ENCODE data around the gene OGFOD1. TPM values are rescaled to one million over a fixed set of nuclear protein-coding genes. Genes with fewer than 3 reads are reported as not detected.

Gene OGFOD1
- total RNA-seq, 2 experiments from 2014 or later = 63.0 to 66.4 TPM

GRCh38 chr16:56420613-56421012 is 30.7 kb upstream of the OGFOD1 start:
- no peaks in the 10 kb centered on the region for H3K36me3 Mint-ChIP-seq
- no peaks in the 10 kb centered on the region for H3K27me3 Mint-ChIP-seq
- no peak for DNase-seq
- no peak overlapping the region for H3K4me3 Mint-ChIP-seq
- POLR2A ChIA-PET = interaction anchor here (0.6 kb wide), 2 partner anchors 92 to 826 kb away, joined by 3 to 4 read pairs; no protein-coding TSS in a partner anchor
- H3K4me1 Mint-ChIP-seq (ENCODE audit: low read depth) = peaks cover 39% of the 10 kb centered on the region
- intact Hi-C loops (cut with micrococcal nuclease) = no loop called here
- H3K9me3 Mint-ChIP-seq = no peaks in the 10 kb centered on the region
- CTCF ChIA-PET = no interaction called here
- H3K27ac Mint-ChIP-seq = no peak overlapping the region

GRCh38 chr16:56421313-56421712 is 30.0 kb upstream of the OGFOD1 start:
- POLR2A ChIA-PET = no interaction called here
- intact Hi-C loops (cut with micrococcal nuclease) = no loop called here
- H3K9me3 Mint-ChIP-seq = no peaks in the 10 kb centered on the region
- H3K4me3 Mint-ChIP-seq = no peak overlapping the region
- H3K27me3 Mint-ChIP-seq = no peaks in the 10 kb centered on the region
- H3K27ac Mint-ChIP-seq = no peak overlapping the region
- H3K4me1 Mint-ChIP-seq (ENCODE audit: low read depth) = peaks cover 42% of the 10 kb centered on the region
- DNase-seq = no peak
- no peaks in the 10 kb centered on the region for H3K36me3 Mint-ChIP-seq
- CTCF ChIA-PET = no interaction called here

GRCh38 chr16:56421976-56422669 is 29.2 kb upstream of the OGFOD1 start:
- DNase-seq = no peak
- H3K36me3 Mint-ChIP-seq = no peaks in the 10 kb centered on the region
- H3K27ac Mint-ChIP-seq = no peak overlapping the region
- CTCF ChIA-PET = no interaction called here
- POLR2A ChIA-PET = no interaction called here
- no peak overlapping the region for H3K4me3 Mint-ChIP-seq
- H3K9me3 Mint-ChIP-seq = no peaks in the 10 kb centered on the region
- H3K4me1 Mint-ChIP-seq (ENCODE audit: low read depth) = peaks cover 44% of the 10 kb centered on the region
- H3K27me3 Mint-ChIP-seq = no peaks in the 10 kb centered on the region
- intact Hi-C loops (cut with micrococcal nuclease) = no loop called here

- Mint-ChIP-seq H3K27me3 (no peaks in the 10 kb centered on the region), H3K27ac (no peak overlapping the region), H3K9me3 (no peaks in the 10 kb centered on the region), H3K4me1 (ENCODE audit: low read depth) (peaks cover 52% of the 10 kb centered on the region), H3K4me3 (peak overlapping the region; percentile 9), H3K36me3 (no peaks in the 10 kb centered on the region)
- no peak for DNase-seq
- CTCF ChIA-PET = no interaction called here
- POLR2A ChIA-PET = interaction anchor here (1.2 kb wide), 1 partner anchor 28 kb away, joined by 3 read pairs; no protein-coding TSS in a partner anchor
- intact Hi-C loops (cut with micrococcal nuclease) = no loop called here
These were observed 28.4 kb upstream of the OGFOD1 start for GRCh38 chr16:56422896-56423441.

GRCh38 chr16:56423584-56424403 is 27.6 kb upstream of the OGFOD1 start:
- Mint-ChIP-seq H3K36me3 (no peaks in the 10 kb centered on the region), H3K27me3 (no peaks in the 10 kb centered on the region), H3K4me1 (ENCODE audit: low read depth) (peaks cover 61% of the 10 kb centered on the region), H3K4me3 (peak overlapping the region; percentile 89), H3K27ac (peak overlapping the region; percentile 46), H3K9me3 (no peaks in the 10 kb centered on the region)
- no peak for DNase-seq
- intact Hi-C loops (cut with micrococcal nuclease) = no loop called here
- CTCF ChIA-PET = no interaction called here
- POLR2A ChIA-PET = interaction anchor here (1.2 kb wide), 1 partner anchor 27 kb away, joined by 3 read pairs; no protein-coding TSS in a partner anchor

GRCh38 chr16:56424404-56424764 is 27.0 kb upstream of the OGFOD1 start:
- no peaks in the 10 kb centered on the region for H3K36me3 Mint-ChIP-seq
- ChIA-PET CTCF (no interaction called here), POLR2A (interaction anchor here (1.2 kb wide), 1 partner anchor 26 kb away, joined by 3 read pairs; no protein-coding TSS in a partner anchor)
- H3K27ac Mint-ChIP-seq = peak overlapping the region; percentile 46
- no peaks in the 10 kb centered on the region for H3K9me3 Mint-ChIP-seq
- intact Hi-C loops (cut with micrococcal nuclease) = no loop called here
- DNase-seq = no peak
- peaks cover 63% of the 10 kb centered on the region for H3K4me1 Mint-ChIP-seq (ENCODE audit: low read depth)
- H3K4me3 Mint-ChIP-seq = peak overlapping the region; percentile 89
- H3K27me3 Mint-ChIP-seq = no peaks in the 10 kb centered on the region

- POLR2A ChIA-PET = no interaction called here
- no peaks in the 10 kb centered on the region for H3K36me3 Mint-ChIP-seq
- H3K4me3 Mint-ChIP-seq = peak overlapping the region; percentile 89
- peaks cover 63% of the 10 kb centered on the region for H3K4me1 Mint-ChIP-seq (ENCODE audit: low read depth)
- H3K9me3 Mint-ChIP-seq = no peaks in the 10 kb centered on the region
- no peak overlapping the region for H3K27ac Mint-ChIP-seq
- DNase-seq = peak; percentile 45
- no peaks in the 10 kb centered on the region for H3K27me3 Mint-ChIP-seq
- CTCF ChIA-PET = interaction anchor here (1.5 kb wide), 1 partner anchor 68 kb away, joined by 3 read pairs; no protein-coding TSS in a partner anchor
- intact Hi-C loops (cut with micrococcal nuclease) = loop anchor here (1.0 kb wide), 2 partner anchors 26 to 68 kb away; partner anchors contain the start of genes NUDT21 and OGFOD1
These were observed 26.4 kb upstream of the OGFOD1 start for GRCh38 chr16:56424791-56425438.

- Mint-ChIP-seq H3K4me3 (peak within 1 kb of the TSS; percentile 89), H3K27ac (peak within 1 kb of the TSS; percentile 46), H3K27me3 (no peaks in the 10 kb centered on the region), H3K4me1 (ENCODE audit: low read depth) (peaks cover 58% of the 10 kb centered on the region), H3K9me3 (no peaks in the 10 kb centered on the region), H3K36me3 (peaks cover 4% of the 10 kb centered on the region)
- ChIA-PET POLR2A (no interaction called here), CTCF (interaction anchor here (1.5 kb wide), 1 partner anchor 69 kb away, joined by 3 read pairs; no protein-coding TSS in a partner anchor)
- intact Hi-C loops (cut with micrococcal nuclease) = loop anchor here (1.0 kb wide), 2 partner anchors 26 to 68 kb away; partner anchors contain the start of genes NUDT21 and OGFOD1
- DNase-seq = peak; percentile 65
These were observed 25.9 kb upstream of the OGFOD1 start, which contains the start of gene AMFR for GRCh38 chr16:56425439-56425832. Gene AMFR, minus strand, starts transcription at chr16:56425545. Its CDS starts 218 bp downstream, at chr16:56425327.

- Mint-ChIP-seq H3K4me3 (peak overlapping the region; percentile 63), H3K36me3 (peaks cover 11% of the 10 kb centered on the region), H3K9me3 (no peaks in the 10 kb centered on the region), H3K4me1 (ENCODE audit: low read depth) (peaks cover 51% of the 10 kb centered on the region), H3K27ac (no peak overlapping the region), H3K27me3 (no peaks in the 10 kb centered on the region)
- intact Hi-C loops (cut with micrococcal nuclease) = no loop called here
- POLR2A ChIA-PET = interaction anchor here (0.8 to 2.3 kb wide), 2 partner anchors 21 to 25 kb away, joined by 3 to 11 read pairs; partner anchors contain the start of genes NUDT21 and OGFOD1
- CTCF ChIA-PET = interaction anchor here (0.8 to 1.5 kb wide), 3 partner anchors 22 to 70 kb away, joined by 3 read pairs; partner anchors contain the start of genes NUDT21 and OGFOD1
- DNase-seq = no peak
These were observed 24.8 kb upstream of the OGFOD1 start for GRCh38 chr16:56426585-56426984.

- POLR2A ChIA-PET = interaction anchor here (0.6 to 2.3 kb wide), 6 partner anchors 17 to 393 kb away, joined by 3 to 11 read pairs (median 4); partner anchors contain the start of genes NUDT21 and OGFOD1
- Mint-ChIP-seq H3K27me3 (no peaks in the 10 kb centered on the region), H3K9me3 (no peaks in the 10 kb centered on the region), H3K4me1 (ENCODE audit: low read depth) (peaks cover 37% of the 10 kb centered on the region), H3K36me3 (peaks cover 20% of the 10 kb centered on the region), H3K4me3 (no peak overlapping the region), H3K27ac (no peak overlapping the region)
- DNase-seq = no peak
- intact Hi-C loops (cut with micrococcal nuclease) = loop anchor here (1.0 kb wide), 1 partner anchor 19 kb away; no protein-coding TSS in a partner anchor
- CTCF ChIA-PET = interaction anchor here (0.9 to 1.8 kb wide), 2 partner anchors 19 to 23 kb away, joined by 5 to 10 read pairs; partner anchors contain the start of genes NUDT21 and OGFOD1
These were observed 23.3 kb upstream of the OGFOD1 start for GRCh38 chr16:56428091-56428490.

- CTCF ChIA-PET = interaction anchor here (0.7 kb wide), 1 partner anchor 228 kb away, joined by 5 read pairs; no protein-coding TSS in a partner anchor
These were observed 15.1 kb upstream of the OGFOD1 start for GRCh38 chr16:56436258-56436657.

More at GRCh38 chr16:56436258-56436657, 15.1 kb upstream of the OGFOD1 start:
- Mint-ChIP-seq H3K9me3 (no peaks in the 10 kb centered on the region), H3K36me3 (peaks cover 44% of the 10 kb centered on the region), H3K27ac (no peak overlapping the region), H3K4me1 (ENCODE audit: low read depth) (peaks cover 3% of the 10 kb centered on the region), H3K4me3 (no peak overlapping the region), H3K27me3 (no peaks in the 10 kb centered on the region)
- DNase-seq = no peak
- POLR2A ChIA-PET = interaction anchor here (2.2 kb wide), 1 partner anchor 14 kb away, joined by 6 read pairs; no protein-coding TSS in a partner anchor
- intact Hi-C loops (cut with micrococcal nuclease) = no loop called here

All from activated CD4-positive, alpha-beta memory T cell treated with anti-CD3 and anti-CD28 coated beads for 36 hours (primary cell).